IgD-negative memory B cell (primary cell): ENCODE data around the gene RAB43. TPM values are rescaled to one million over a fixed set of nuclear protein-coding genes. Genes with fewer than 3 reads are reported as not detected.
A peak's percentile ranks its signal among the peaks of the same experiment; 100 is the strongest.
"Not testable (repeated sequence)": the region's sequence is repeated elsewhere in the genome, so short reads cannot be mapped to it uniquely, and the experiment has no call there.

Experiments used
- H3K27ac Mint-ChIP-seq, 3 donors: one replicate each; pipeline ENCODE4 v1.8.0; 2020 to 2022; ENCODE audit warnings: mild to moderate bottlenecking in 3 of 3, mixed read lengths in 3 of 3, moderate library complexity in 1 of 3
- H3K27me3 Mint-ChIP-seq: one replicate; pipeline ENCODE4 v1.8.0; 2021; ENCODE audit warnings: mixed read lengths
- H3K36me3 Mint-ChIP-seq: one replicate; pipeline ENCODE4 v1.8.0; 2020; ENCODE audit warnings: mild to moderate bottlenecking, mixed read lengths
- H3K4me1 Mint-ChIP-seq, 3 donors: one replicate each; pipeline ENCODE4 v1.8.0; 2020 to 2022; ENCODE audit warnings: mixed read lengths in 3 of 3, mild to moderate bottlenecking in 1 of 3
- H3K4me3 Mint-ChIP-seq, 4 donors: one replicate each; pipeline ENCODE4 v1.8.0; 2020 to 2022; ENCODE audit warnings: mild to moderate bottlenecking in 4 of 4, mixed read lengths in 4 of 4, moderate library complexity in 3 of 4
- H3K9me3 Mint-ChIP-seq, 3 donors: one replicate each; pipeline ENCODE4 v1.8.0; 2020 to 2021; ENCODE audit warnings: mixed read lengths in 3 of 3, mild to moderate bottlenecking in 1 of 3
- polyA plus RNA-seq: library from polyadenylated mRNA; unstranded; fragments of 300-500 nt; fragmentation: Illumina TruSeq; gene quantifications from one replicate; pipeline ENCODE4 v1.2.3, GENCODE V29; 2021

RAB43 gene
- 3.9 TPM for polyA plus RNA-seq

DNA sequence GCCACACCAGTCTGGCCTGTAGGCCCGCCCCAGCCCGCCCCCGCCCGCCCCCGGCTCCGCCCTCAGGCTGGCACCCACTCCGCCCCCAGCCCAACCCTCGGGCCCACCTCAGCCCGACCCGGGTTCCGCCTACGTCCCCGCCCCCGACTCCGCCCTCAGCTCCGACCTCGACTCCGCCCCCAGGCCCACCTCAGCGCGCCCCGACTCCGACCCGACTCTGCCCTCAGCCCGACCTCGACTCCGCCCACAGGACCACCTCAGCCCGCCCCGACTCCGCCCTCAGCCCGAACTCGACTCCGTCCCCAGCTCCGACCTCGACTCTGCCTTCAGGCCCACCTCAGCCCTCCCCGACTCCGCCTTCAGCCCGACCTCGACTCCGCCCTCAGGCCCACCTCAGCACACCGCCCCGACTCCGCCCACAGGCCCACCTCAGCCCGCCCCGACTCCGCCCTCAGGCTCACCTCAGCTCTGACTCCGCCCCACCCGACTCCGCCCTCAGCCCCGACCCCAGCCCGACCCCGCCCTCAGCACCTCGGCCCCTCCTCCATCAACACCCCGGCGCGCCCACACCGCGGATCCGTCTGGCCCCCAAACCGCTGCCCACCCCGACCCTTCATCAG lies at the start of gene RAB43:
Gene RAB43 (minus strand): TSS at position 13 of the 620 bp plus-strand sequence. CDS start 315 bp downstream, outside the sequence.
- Mint-ChIP-seq H3K27ac (peak within 1 kb of the TSS; percentile 88 to 95 (median 93)), H3K4me1 (peaks cover 30 to 41% (median 40%) of the 10 kb centered on the region in 3 donors), H3K4me3 (peak within 1 kb of the TSS; percentile 86 to 95 (median 94)), H3K9me3 (no peaks in the 10 kb centered on the region), H3K36me3 (no peaks in the 10 kb centered on the region), H3K27me3 (no peaks in the 10 kb centered on the region)

DNA sequence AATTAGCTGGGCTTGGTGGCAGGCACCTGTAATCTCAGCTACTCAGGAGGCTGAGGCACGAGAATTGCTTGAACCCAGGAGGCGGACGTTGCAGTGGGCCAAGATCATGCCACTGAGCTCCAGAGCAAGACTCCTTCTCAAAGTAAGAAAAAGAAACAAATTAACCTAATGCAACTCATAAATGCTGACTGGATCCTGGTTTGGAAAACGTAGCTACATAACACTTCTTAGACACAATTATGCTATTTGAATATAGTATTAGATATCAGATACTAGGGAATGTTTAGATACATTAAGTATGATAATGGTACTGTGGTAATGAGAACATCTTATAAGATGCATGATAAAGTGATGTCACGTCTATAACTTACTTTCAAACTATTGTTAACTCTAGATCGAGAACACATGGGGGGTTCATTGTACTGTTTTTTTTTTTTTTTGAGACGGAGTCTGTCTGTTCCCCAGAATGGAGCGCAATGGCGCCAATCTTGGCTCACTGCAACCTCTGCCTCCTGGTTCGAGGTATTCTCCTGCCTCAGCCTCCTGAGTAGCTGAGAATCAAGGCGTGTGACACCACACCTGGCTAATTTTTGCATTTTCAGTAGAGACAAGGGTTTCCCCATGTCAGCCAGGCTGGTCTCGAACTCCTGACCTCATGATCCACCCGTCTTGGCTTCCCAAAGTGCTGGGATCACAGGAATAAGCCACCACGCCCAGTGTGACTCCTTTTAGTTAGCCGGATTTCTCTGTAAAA lies 45.2 kb upstream of the RAB43 start:
- H3K9me3 Mint-ChIP-seq = no peaks in the 10 kb centered on the region
- peak overlapping the region in 1 of 3 donors; percentile 34 for H3K27ac Mint-ChIP-seq
- no peak overlapping the region for H3K4me3 Mint-ChIP-seq
- H3K4me1 Mint-ChIP-seq = peaks cover under 1 to 11% (median 5%) of the 10 kb centered on the region in 3 donors
- H3K36me3 Mint-ChIP-seq = peaks cover 4% of the 10 kb centered on the region
- no peaks in the 10 kb centered on the region for H3K27me3 Mint-ChIP-seq

DNA sequence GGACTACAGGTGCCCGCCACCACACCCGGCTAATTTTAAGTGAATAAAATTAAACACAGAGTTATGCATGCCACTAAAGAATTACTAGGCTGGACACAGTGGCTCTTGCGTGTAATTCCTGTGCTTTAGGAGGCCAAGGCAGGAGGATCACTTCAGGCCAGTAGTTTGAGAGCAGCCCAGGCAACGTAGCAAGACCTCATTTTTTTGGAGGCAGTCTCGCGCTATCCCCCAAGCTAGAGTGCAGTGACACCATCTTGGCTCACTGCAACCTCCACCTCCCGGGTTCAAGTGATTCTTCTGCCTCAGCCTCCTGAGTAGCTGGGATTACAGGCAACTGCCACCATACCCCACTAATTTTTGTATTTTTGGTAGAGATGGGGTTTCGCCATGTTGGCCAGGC lies 44.0 kb upstream of the RAB43 start:
- H3K4me3 Mint-ChIP-seq, H3K27me3 Mint-ChIP-seq, H3K9me3 Mint-ChIP-seq, H3K27ac Mint-ChIP-seq, H3K36me3 Mint-ChIP-seq: not testable (repeated sequence)
- peaks cover 10 to 13% (median 10%) of the 10 kb centered on the region in 3 donors for H3K4me1 Mint-ChIP-seq

GRCh38 chr3:129164500-129164899 lies 42.9 kb upstream of the RAB43 start:
- peak overlapping the region in 1 of 3 donors; percentile 40 for H3K27ac Mint-ChIP-seq
- H3K27me3 Mint-ChIP-seq = no peaks in the 10 kb centered on the region
- H3K9me3 Mint-ChIP-seq = no peaks in the 10 kb centered on the region
- H3K4me1 Mint-ChIP-seq = peaks cover 16 to 19% (median 17%) of the 10 kb centered on the region in 3 donors
- peaks cover 2% of the 10 kb centered on the region for H3K36me3 Mint-ChIP-seq
- peak overlapping the region in 1 of 4 donors; percentile 53 for H3K4me3 Mint-ChIP-seq

GRCh38 chr3:129162729-129163579 lies 41.4 kb upstream of the RAB43 start:
- peak overlapping the region; percentile 71 to 99 (median 97) for H3K27ac Mint-ChIP-seq
- no peaks in the 10 kb centered on the region for H3K27me3 Mint-ChIP-seq
- no peaks in the 10 kb centered on the region for H3K9me3 Mint-ChIP-seq
- H3K36me3 Mint-ChIP-seq = peaks cover 2% of the 10 kb centered on the region
- H3K4me3 Mint-ChIP-seq = peak overlapping the region in 2 of 4 donors; percentile 63 to 98
- peaks cover 23 to 27% (median 23%) of the 10 kb centered on the region in 3 donors for H3K4me1 Mint-ChIP-seq

DNA sequence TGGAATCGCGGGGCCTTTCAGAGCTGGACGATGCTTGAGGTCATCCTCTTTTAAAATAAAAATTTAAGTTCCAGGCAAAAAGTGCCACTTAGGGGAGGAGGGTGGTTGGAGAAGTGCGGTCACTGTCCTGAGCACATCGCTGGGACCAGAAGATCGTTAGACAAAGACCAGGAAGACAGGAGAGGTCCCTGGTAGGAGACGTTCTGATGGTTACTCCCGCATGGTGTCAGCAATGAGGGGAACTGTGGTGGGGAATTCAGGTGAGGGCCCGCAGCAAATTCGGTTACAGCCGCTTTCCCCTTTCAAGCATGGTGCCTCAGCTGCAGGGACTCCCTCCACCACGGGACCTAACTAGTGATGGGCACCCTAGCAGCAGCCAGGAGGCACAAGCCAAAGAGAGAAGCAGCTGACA lies 40.3 kb upstream of the RAB43 start:
- peak overlapping the region; percentile 97 to 99 (median 98) for H3K4me3 Mint-ChIP-seq
- peaks cover 23 to 27% (median 23%) of the 10 kb centered on the region in 3 donors for H3K4me1 Mint-ChIP-seq
- peak overlapping the region; percentile 97 to 99 (median 97) for H3K27ac Mint-ChIP-seq

DNA sequence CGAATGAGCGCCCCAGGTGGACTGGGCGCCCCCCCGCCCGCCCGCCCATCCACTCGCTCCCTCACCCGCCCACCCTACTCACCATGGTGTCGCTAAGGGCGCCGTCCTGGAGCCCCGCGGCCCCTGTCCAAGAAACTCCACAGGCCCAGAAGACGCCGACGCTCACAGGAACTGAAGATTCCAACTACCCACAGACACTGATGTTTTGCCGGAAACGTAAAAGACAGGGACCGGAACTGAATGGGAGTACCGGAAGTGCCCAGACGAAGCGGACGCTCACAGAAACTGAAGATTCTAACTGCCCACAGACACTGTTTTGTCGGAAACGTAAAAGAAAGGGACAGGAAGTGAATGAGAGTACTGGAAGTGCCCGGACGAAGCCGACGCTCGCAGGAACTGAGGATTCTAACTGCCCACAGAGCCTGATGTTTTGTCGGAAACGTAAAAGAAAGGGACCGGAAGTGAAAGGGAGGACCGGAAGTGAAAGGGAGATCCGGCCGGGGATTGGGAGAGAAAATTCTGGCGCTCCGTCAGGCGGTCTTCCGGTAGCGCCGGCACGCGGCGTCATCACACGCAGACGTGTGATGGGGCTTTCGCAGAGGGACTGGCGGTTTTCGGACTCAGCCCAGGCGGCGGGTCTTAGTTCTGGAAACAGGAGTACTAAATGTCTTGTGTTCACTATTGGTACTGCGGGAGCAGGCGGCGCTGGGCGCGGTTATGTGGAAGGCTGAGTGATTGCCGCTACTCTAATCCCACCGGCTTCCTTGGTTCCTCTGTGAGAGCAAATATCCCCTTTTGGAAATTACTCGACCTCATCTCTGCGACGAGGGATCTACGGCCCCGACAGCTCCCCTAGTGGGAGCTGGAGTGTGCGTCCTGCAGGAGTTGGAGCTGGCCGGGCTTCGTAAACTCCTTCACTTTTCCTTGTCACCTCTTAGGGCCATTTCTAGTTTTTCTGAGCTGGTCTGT lies 39.6 kb upstream of the RAB43 start, which contains the start of gene ISY1:
Gene ISY1 (minus strand): TSS at position 173 of the 969 bp plus-strand sequence. CDS start 88 bp downstream, at position 85.
- peak within 1 kb of the TSS; percentile 97 to 99 (median 97) for H3K27ac Mint-ChIP-seq
- no peaks in the 10 kb centered on the region for H3K27me3 Mint-ChIP-seq
- no peaks in the 10 kb centered on the region for H3K9me3 Mint-ChIP-seq
- peak within 1 kb of the TSS; percentile 97 to 99 (median 98) for H3K4me3 Mint-ChIP-seq
- H3K36me3 Mint-ChIP-seq = peaks cover 5% of the 10 kb centered on the region
- peaks cover 23 to 27% (median 23%) of the 10 kb centered on the region in 3 donors for H3K4me1 Mint-ChIP-seq

More for the DNA sequence above, 40.3 kb upstream of the RAB43 start:
- Mint-ChIP-seq H3K27me3 (no peaks in the 10 kb centered on the region), H3K9me3 (no peaks in the 10 kb centered on the region), H3K36me3 (peaks cover 3% of the 10 kb centered on the region)

DNA sequence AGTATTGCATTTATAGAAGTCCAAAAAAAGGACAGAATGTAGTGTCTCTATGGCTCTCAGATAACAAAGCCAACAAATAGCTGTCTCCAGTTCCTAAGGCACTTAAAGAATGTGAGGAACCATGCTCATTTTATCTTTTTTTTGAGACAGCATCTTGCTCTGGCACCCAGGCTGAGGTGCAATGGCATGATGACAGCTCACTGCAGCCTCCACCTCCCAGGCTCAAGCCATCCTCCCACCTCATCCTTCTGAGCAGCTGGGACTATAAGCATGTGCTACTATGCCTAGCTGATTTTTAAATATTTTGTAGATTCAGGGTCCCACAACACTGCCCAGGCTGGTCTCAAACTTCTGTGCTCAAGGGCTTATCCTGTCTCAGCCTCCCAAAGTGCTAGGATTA lies 23.2 kb upstream of the RAB43 start:
- Mint-ChIP-seq H3K36me3 (no peaks in the 10 kb centered on the region), H3K27me3 (no peaks in the 10 kb centered on the region), H3K4me3 (no peak overlapping the region), H3K27ac (no peak overlapping the region), H3K9me3 (no peaks in the 10 kb centered on the region), H3K4me1 (peaks cover 0 to 1% (median 0%) of the 10 kb centered on the region in 3 donors)

- H3K36me3 Mint-ChIP-seq, H3K9me3 Mint-ChIP-seq, H3K4me3 Mint-ChIP-seq, H3K4me1 Mint-ChIP-seq, H3K27me3 Mint-ChIP-seq, H3K27ac Mint-ChIP-seq: not testable (repeated sequence)
Observed at GRCh38 chr3:129141011-129141410, 19.4 kb upstream of the RAB43 start.

DNA sequence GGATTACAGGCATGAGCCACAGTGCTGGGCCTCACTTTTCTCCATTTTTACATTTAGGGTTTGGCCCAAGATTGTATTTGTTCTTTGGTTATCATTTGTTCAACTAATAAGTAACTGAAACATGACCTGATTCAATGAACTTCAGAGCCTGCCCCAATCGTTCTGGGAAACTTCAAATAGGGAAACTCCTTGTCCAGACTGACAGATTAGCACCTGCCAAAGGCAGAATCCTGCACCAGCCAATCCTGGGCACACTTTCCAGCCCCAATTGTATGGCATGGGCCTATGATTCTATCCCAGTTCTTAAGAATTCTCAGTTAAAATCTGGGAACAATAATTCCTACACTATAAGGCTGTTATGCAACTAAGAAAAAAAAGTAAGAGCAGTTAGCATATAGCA lies 18.3 kb upstream of the RAB43 start:
- Mint-ChIP-seq H3K4me3 (no peak overlapping the region), H3K36me3 (peaks cover 3% of the 10 kb centered on the region), H3K27ac (no peak overlapping the region), H3K4me1 (no peaks in the 10 kb centered on the region), H3K27me3 (no peaks in the 10 kb centered on the region), H3K9me3 (no peaks in the 10 kb centered on the region)

DNA sequence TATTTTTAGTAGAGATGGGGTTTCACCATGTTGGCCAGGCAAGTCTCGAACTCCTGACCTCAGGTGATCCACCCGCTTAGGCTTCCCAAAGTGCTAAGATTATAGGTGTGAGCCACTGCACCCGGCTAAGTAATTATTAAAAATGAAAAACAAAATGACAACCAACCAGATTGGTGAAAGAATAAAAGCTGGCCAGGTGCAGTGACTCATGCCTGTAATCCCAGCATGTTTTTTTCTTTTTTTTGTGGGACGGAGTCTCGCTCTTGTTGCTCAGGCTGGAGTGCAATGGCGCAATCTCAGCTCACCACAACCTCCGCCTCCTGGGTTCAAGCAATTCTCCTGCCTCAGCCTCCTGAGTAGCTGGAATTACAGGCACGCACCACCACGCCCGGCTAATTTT lies 14.7 kb upstream of the RAB43 start:
- not testable (repeated sequence) for H3K4me1 Mint-ChIP-seq, H3K27ac Mint-ChIP-seq, H3K27me3 Mint-ChIP-seq, H3K9me3 Mint-ChIP-seq, H3K4me3 Mint-ChIP-seq, H3K36me3 Mint-ChIP-seq

DNA sequence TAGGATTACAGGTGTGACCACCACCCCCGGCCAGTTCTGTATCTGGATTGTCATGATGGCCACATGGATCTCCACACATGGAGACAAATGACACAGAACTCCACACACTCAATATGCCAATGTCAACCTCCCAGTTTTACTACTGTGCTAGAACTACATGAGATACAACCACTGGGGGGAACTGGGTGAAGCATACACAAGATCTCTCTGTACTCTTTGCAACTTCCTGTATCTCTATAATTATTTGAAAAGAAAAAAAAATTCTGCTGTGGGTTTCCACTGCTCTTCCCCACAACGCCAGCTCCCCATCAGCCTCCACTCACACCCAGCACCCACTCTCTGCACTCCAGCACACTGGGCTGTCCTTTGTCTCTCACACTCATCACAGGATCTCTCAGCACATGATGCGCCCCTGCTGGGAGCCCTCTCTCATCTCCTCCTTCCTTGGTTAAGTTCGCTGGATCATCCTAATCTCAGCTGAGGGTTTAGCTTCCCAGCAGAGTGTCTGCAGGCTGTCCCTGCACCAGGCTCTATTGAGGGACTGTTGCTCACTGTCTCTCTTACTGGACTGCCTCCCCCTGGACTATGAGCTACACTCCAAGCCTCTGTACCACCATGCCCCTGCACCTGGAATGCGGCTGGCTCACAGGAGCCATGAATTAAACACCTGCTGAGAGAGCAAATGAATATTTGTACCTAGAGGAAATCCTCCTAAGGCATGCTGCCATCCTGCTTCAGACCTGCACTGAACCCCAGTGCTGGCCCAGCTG lies 10.7 kb upstream of the RAB43 start:
- Mint-ChIP-seq H3K36me3 (peaks cover 2% of the 10 kb centered on the region), H3K27me3 (no peaks in the 10 kb centered on the region), H3K4me3 (no peak overlapping the region), H3K9me3 (no peaks in the 10 kb centered on the region), H3K4me1 (peaks cover 0 to 4% (median 0%) of the 10 kb centered on the region in 3 donors), H3K27ac (no peak overlapping the region)

DNA sequence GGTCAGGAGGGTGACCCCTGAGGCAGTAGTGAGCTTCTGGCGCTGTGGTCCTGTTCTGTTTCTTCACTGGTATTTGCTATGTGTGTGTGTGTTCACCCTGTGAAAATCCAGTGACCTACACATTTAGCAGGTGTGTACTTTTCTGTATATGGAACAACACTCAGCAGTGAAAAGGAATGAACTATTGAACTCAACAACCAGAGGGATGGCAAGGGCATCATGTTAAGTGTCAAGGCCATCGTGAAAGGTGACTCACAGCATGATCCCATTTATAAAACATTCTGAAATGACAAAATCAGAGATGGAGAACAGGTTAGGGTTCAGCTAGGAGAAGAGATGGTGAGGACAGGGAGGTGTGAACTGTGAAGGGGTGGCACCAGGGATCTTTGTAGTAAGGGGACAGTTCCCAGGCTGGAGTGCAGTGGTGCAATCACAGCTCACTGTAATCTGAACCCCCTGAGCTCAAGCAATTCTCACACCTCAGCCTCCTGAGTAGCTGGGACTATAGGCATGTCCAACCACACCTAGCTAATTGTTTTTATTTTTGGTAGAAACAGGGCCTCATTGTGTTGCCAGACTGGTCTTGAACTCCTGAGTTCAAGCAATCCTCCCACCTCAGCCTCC lies 10.0 kb upstream of the RAB43 start:
- Mint-ChIP-seq H3K36me3 (peaks cover 2% of the 10 kb centered on the region), H3K9me3 (no peaks in the 10 kb centered on the region), H3K4me1 (peaks cover 0 to 4% (median 0%) of the 10 kb centered on the region in 3 donors), H3K27me3 (no peaks in the 10 kb centered on the region), H3K4me3 (no peak overlapping the region), H3K27ac (no peak overlapping the region)
